ENCODE results near the gene LENEP.

The LENEP gene

DNA sequence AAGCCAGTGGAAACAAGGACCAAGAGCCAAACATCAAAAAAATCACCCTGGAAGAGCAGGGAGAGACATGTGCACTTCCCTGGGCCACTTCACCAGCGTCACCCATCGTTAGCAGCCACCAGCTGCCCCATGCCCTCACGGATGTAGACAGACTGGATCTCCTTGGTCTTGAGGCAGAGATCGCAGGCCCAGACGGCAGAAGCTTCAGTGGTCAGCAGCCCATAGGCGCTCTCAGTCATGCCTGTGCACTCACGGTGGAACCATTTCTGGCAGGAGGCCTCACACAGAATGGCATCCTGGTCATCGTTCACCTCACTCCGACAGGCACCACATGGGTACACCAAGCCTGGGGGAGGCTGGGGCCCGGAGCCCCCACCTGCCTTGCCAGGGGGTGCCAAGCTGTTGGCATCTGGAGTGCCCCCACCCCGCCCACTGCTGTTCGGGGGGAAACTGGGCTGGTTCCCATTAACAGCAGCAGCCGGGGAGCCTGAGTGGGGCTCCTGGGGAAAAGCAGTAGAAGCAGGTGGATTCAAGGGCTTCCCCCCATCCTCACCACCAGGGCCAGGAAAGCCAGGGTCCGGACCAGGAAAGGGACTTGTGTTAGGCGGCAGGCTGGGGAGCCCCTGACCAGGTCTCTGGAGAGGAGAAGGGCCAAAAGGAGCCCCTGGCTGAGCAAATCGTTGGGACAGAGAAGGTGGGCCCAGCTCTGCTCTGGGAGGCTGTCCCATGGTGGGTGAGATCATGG, 34.5 kb upstream of the LENEP start:
- intact Hi-C loops (cut with DNase I): no loop called here
- DNase-seq: no peak

DNA sequence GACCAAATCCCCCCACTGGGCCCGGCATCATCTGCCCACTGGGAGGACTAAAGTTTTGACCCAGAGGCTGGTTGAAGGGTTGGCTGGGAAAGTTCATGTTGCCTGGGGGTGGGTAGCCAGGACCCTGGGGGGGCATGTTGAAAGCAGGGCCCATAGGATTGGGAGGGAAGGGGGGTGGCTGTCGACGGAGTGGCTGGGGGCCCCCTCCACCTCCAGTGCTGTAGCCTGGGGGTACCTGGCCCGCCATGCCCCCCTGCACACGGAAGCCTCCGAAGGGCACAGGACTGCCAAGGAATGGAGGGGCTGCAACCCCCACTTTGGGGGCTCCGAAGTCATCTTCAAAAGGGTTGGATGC, 34.0 kb upstream of the LENEP start:
- intact Hi-C loops (cut with DNase I): no loop called here
- no peak for DNase-seq

DNA sequence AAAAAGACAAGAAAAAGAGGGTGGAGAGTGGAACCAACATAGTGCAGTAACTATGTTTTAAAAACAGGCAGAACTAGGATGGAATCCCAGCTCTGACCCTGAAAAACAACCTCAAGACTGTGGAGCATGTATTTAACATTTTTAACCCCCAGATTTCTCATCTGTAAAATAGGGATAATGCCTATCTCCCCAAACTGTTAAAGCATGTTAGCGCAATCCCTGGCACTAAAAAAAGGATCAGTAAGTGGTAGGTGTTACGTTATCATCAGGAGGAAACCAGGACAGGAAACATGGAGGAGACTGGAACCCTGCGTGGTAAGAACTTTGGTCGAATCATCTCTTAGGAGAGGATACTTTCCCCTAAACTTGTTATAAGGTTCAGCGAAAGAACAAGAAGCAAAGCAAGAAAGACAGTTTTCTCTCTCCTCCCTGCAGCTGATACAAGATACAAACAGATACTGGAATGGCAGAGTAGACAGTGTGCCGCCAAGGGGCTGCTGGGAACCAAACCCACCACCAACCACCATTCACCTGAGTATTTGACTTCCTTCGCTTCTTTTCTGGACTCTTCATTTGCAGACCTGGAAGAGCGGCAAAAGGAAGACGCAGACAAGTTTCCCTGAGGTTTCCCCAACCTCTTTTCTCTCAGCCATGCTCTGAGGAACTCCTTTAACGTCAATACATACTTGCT, 32.8 kb upstream of the LENEP start:
- no peak for DNase-seq
- intact Hi-C loops (cut with DNase I): no loop called here

DNA sequence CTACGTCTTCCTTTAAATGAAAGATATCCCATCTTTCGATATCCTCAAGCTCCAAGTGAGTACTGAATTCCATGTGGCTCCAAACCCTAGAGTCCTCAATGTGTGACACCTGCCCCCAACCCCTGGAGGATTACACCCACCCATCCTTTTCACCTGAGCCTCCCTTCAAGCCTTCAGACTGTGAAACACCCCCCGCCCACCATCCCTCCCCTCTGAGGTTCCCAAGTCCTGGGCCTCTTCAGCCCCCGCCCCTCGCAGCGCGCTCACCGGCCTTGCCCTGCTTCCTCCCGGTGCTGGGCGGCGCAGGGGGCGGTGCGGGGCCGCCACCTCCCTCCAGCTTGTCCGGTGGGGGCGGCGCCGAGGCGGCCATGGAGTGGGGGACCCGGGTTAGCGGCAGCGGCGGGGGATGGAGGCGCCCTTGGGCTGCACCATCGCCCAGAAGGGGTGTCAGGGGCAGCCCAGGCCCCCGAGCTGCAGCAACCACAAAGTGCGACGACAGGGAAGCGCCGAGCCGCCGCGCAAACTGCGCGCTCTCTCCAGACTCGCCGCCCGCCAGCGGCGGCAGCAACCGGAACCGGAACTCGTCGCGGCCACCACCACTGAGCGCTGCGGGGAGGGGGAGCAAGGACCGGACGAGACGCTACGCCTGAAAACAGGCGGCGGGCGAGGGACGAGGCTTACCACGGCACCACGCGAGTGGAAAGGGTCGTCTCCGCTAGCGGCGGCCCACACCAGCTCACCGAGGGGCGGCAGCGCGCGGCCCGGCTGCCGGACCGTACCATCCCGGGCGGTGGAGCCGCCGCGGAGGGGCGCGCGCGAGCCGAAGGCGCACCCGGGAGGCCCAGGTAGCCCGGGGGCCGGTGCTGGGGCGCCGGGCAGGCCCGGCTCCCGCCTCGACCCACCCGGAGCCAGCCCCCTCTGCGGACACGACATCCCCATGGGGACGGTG, 31.9 kb upstream of the LENEP start, which contains the start of gene PYGO2:
TSS of gene PYGO2 (minus strand) at position 576 of the 949 bp plus-strand sequence. CDS start at position 370, 206 bp downstream.
- DNase-seq: peak in 41 of 42 donors; percentile 63 to 90 (median 83)
- intact Hi-C loops (cut with DNase I): no loop called here

DNA sequence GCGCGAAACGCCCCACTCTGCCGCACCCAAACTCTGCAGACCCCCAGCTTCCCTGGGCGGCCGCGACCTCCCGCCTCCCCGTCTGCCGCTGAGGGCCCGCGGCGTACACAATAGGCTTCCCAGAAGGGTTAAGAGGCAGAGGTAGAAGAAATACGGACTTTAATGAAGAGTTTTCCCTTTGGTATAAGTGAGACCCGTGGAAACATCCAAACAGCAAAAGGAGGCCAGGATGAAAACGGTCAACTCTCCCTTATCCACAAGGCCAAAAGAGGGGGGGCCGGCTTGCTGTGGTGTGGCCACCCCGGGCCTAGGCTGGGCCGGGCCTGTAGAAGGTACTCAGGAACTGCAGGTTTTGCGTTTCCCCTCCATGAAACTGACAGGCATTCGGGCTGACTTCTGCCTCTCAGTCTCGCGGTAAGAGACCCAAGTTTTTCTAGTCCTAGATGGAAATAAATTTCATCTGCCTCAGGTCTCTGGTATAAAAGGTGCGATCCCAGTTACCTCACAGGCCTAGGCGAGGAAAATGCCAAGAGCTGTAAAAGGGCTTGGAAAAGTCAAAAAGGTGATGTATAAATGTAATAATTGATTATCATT, 31.1 kb upstream of the LENEP start:
- peak in 18 of 42 donors; percentile 12 to 71 (median 40) for DNase-seq
- intact Hi-C loops (cut with DNase I): no loop called here

DNA sequence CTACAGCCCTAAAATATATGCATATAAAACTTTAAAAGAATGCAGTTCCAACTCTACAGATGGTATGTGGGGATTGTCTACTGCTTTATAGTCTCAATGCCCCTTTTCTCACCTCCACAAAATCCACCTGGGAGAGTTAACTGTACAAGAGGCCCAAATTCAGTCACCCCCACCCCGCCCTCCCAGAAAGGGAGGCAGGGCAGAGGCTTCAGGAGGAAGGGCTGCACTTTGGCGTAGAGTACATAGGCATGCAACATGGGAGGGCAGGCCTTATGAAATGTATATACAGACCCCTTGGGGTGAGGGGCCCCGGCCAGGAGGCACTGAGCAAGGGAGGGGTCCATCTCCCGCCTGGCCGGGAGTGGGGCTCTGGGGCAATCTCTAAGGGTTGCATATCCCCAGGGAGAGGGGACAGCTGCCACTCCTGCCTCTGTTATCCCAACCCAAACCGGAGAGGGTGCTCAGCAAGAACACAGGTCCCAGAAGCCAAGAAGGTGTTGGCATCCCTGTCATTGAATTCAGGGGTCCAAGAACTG, 30.5 kb upstream of the LENEP start:
- DNase-seq: no peak
- intact Hi-C loops (cut with DNase I): no loop called here

DNA sequence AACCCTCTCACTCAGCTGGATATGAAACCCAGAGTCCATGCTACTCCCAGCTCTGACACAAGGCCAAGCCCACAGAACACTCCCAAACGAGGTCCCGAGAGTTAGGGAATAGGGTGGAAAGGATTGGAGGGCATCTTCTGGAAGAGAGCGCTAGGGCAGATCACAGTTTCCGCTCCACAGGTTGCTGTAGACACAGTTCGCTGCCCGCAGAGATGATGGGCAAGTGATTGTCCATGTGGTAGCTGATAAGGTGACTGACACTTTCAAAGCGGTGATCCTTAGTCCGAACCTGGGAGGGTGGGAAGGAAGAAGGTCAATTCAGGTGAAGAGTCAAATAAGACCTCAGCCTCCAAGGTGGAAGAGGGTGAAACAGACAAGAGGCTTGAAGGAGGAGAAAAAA, 29.7 kb upstream of the LENEP start:
- DNase-seq: no peak
- intact Hi-C loops (cut with DNase I): no loop called here

DNA sequence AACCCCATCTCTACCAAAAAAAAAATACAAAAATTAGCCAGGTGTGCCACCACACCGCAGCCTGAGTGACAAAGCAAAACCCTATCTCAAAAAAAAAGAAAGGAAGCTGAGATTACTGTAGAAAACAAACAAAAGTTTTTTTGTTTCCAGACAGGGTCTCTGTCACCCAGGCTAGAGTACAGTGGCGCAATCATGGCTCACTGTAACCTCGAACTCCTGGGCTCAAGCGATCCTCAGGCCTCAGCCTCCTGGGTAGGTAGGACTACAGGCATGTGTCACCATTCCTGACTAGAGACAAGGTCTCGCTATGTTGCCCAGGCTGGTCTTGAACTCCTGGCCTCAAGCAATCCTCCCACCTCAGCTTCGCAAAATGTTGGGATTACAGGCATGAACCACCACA, 29.0 kb upstream of the LENEP start:
- no peak for DNase-seq
- intact Hi-C loops (cut with DNase I): no loop called here

DNA sequence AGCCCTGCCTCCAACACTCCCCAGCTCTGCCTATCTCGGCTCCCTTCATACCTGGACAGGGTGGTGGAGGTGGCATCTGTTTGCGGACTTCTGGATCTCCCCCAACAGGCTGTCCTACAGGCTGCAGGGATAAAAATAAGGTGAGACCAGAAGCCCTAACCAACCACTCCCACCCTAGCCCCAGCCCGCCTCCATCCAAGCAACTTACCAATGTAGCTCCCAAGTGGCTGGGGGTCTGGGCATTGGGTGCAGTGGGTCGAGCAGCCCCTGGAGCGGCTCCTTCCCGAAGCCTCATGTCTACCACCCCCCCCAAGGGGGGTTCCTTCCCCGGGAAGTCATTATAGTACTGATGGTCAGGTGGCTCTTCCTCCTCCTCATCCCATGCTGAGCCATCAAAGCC, 27.3 kb upstream of the LENEP start:
- DNase-seq: no peak
- intact Hi-C loops (cut with DNase I): loop anchor here (5.0 kb wide), 1 partner anchor 36 kb away; the partner anchor contains the start of gene ZBTB7B

DNA sequence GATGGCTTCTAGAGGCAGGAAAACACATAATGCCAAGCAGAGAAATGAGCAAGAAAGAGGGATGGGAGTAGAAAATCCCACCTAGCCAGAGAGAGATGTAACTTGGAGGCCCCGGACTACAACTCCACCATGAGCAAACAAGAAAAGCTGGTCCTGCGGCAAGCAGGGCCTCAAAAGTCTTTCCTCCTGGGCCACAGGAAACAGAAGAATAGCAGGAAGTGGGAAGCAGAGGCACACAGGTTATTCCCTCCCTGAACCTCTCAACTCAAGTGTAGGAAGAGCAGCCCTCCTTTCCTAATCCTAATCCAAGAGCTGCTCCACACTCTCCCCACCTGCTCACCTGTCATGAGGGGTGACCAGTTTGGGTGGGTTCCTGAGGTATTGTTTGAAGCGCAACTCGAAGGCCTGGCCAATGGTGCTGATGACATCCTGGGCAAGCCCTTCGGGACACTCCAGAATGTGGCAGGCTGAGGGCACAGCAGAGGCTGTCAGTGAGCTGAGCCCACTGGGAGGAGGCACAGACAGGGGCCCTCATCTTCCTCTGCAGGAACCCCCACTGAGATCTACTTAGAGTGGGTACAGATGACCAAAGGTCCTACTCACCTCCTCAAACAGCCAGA, 25.9 kb upstream of the LENEP start:
- DNase-seq: no peak
- intact Hi-C loops (cut with DNase I): loop anchor here (5.0 kb wide), 1 partner anchor 35 kb away; the partner anchor contains the start of gene ZBTB7B

DNA sequence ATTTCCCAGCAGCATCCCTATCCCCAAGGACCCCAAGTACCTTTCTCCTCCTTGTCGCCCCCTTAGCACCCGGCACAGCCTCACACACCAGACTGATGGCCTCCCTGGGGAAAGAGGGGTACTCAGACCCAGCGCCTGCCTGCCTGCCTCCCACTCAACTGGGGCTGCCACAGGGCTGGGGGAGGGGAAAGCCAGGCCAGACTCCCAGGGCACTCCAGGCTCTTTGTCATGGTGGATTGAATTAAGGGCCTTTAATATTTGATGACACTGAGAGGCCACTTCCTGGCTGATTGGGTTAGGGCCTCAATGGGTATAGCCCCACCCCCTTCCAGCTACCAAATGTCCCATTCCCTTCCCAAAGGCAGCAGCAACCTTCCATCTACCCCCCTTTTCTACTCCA, 24.7 kb upstream of the LENEP start:
- DNase-seq: no peak
- intact Hi-C loops (cut with DNase I): loop anchor here (5.0 kb wide), 1 partner anchor 34 kb away; the partner anchor contains the start of gene ZBTB7B

DNA sequence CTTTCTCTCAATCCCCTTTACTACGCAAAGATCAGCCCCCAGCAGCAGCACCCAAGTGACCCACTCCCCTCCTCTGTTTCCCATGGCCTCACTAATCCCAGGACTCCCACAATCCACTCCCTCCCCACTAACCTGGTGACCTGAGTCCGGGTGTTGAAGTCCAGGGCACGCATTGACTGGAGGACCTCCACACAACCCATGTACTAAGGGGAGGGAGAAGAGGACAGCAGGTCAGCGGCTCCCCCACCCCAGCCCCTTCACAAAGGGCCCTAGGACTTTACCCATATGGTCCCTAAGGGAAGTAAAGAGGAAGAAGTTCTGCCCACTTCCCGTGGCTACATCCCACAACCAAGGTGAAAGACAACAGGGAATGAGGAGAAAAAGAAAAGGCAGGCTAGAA, 24.1 kb upstream of the LENEP start:
- no peak for DNase-seq
- intact Hi-C loops (cut with DNase I): loop anchor here (5.0 kb wide), 1 partner anchor 33 kb away; the partner anchor contains the start of gene ZBTB7B

DNA sequence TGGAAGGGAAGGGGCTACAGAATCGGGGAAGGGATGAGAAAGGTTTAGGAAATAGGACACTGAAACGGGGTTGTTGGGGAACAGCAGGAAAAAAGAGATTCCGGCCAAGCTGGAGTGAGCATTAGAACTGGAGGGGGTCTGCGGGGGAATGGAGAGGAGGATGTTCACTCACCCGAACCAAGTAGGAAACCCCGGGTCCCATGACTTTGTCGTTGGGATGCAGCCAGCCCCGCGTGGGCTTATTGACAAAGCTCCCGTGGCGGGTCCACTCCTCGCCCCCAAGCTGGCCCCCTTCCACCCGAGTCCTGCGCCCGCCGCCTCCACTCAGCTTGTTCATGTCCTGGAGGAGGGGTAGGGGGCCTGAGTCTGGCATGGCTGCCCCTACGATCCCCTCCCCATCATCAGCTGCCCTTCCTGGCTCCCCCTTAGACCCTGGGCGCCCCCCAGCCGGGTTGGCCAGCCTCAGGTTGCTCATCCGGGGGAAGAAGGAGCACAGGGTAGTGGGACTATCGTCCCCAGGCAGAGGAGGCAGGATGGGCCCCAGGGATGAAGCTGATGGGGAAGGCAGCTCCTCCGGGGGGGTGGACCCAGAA, 23.4 kb upstream of the LENEP start:
- intact Hi-C loops (cut with DNase I): loop anchor here (5.0 kb wide), 1 partner anchor 32 kb away; the partner anchor contains the start of gene ZBTB7B
- DNase-seq: peak in 1 of 42 donors; percentile 23

DNA sequence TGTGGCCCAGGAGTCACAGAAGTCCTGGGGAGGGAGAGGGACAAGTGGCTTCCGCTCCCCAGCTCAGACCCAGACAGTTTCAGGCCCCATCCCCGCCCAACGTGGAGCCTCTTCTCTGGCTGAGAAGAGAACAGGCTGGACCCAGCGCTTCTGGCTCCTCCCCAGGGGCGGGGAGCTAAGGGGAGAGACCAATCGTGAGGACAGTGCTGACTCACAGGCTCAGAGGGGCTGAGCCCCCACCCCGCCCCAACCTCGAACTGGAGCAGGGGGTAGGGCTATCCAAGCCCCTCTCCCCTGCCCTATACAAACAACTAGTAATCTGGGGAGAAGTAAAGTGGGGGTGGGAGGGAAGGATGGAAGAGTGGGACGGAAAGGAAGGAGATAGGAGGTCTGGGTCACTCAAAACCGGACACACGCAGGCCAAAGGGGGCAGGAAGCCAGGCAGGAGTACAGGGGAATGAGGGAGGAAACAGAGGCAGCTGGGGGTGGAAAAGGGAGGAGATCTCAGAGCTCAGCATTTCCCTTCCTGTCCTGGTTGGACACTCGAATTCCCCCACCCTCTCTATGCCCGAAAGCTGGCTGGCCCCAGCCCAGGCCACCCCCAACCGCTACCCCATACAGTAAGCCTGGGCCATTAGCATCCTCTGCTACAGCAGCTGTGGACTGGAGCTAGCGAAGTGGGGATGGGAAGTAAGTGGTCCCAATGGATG, 22.6 kb upstream of the LENEP start, which contains the start of gene SHC1:
TSS of gene SHC1 (minus strand) at position 117 of the 710 bp plus-strand sequence. CDS start 221 bp downstream, outside the sequence.
- intact Hi-C loops (cut with DNase I): no loop called here
- peak; percentile 59 to 95 (median 86) for DNase-seq

DNA sequence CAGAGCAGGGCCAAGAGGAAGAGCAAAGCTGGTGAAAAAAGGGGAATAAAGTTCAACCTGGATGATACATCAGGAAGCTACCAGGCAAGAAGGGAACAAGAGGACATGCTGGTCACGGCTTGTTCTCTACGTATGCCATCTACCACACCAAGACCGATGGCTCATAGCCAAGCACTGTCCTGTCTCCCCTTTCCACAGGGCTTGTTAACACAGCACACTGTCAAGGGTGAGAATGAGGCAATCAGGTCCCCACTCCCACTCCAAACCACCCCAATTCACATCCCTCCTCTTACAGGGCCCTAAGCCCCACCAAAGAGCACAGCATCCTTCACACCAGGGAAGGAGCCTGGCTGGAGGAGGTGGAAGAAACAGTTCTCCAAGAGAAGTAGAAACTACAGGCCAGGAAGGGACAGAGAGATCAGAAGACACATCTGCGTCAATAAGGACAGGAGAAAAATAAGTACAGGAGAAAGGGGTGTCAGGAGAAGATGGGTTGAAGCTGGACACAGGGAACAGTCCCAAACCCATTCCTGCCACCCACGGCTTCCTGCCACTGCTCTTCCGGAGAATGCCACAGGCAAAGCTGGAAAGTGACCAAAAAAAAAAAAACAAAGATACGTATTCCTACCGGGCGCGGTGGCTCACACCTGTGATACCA, 21.9 kb upstream of the LENEP start:
- intact Hi-C loops (cut with DNase I): no loop called here
- DNase-seq: no peak

DNA sequence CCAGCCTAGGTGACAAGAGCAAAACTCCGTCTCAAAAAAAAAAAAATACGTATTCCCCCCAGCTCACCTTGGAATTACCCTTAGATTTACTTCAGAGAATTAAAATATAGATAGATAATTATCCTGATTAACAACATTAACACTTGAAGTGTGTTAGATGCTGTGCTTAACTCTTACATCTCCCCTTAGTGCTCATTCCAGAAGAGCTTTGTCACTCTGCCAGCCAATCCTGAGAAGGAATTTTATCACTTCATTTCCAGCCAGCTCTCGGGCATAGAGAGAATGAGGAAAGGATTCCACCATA, 21.2 kb upstream of the LENEP start:
- intact Hi-C loops (cut with DNase I): no loop called here
- no peak for DNase-seq

Measured in head of caudate nucleus (tissue), 42 donors.